H1 (cell line): ENCODE data around the gene USH1G.

Experiments
- ASH2L ChIP-seq: fragments of 200-600, 300-600 bp; sonication (generic); IDR thresholded peaks from one replicate; pipeline ENCODE4 v1.7.1; 2017; ENCODE audit warnings: low read length
- BRCA1 ChIP-seq: IDR thresholded peaks from 2 replicates; pipeline ENCODE4 v1.6.1; 2012; ENCODE audit warnings: low read depth, low read length, improper control_type of control experiment
- CHD2 ChIP-seq: IDR thresholded peaks from 2 replicates; pipeline ENCODE4 v1.6.1; 2012; ENCODE audit warnings: low read length, improper control_type of control experiment
- CREB1 ChIP-seq: IDR thresholded peaks from 2 replicates; pipeline ENCODE4 v1.6.1; 2012; ENCODE audit warnings: inconsistent platforms
- EP300 ChIP-seq, 2 experiments: IDR thresholded peaks; 1 replicate in 1 of 2; 2 replicates in 1 of 2; pipeline ENCODE4 v1.6.1; 2011 to 2012; ENCODE audit warnings: low read depth in 2 of 2, low read length in 2 of 2, mild to moderate bottlenecking in 2 of 2, borderline replicate concordance in 1 of 2, inconsistent platforms in 1 of 2, moderate library complexity in 1 of 2
- RAD21 ChIP-seq, 2 experiments: IDR thresholded peaks in 1 of 2; conservative IDR thresholded peaks in 1 of 2; 2 replicates each; pipeline ENCODE4 v1.6.1; 2011; ENCODE audit warnings: low read depth in 2 of 2, low read length in 2 of 2, improper control_type of control experiment in 1 of 2, inconsistent platforms in 1 of 2, mild to moderate bottlenecking in 1 of 2, moderate library complexity in 1 of 2
- TF ChIP-seq, protein P1 (sequence below), 3 experiments: IDR thresholded peaks; 1 replicate in 2 of 3; 2 replicates in 1 of 3; pipeline versions ENCODE4 v1.5.1 to v1.6.1; 2011; ENCODE audit warnings: low read length in 3 of 3, mild to moderate bottlenecking in 3 of 3, inconsistent platforms in 2 of 3, low read depth in 1 of 3, moderate library complexity in 1 of 3; ENCODE audit not compliant: insufficient read depth in 1 of 3; ENCODE audit errors: control extremely low read depth in 1 of 3

DNA sequence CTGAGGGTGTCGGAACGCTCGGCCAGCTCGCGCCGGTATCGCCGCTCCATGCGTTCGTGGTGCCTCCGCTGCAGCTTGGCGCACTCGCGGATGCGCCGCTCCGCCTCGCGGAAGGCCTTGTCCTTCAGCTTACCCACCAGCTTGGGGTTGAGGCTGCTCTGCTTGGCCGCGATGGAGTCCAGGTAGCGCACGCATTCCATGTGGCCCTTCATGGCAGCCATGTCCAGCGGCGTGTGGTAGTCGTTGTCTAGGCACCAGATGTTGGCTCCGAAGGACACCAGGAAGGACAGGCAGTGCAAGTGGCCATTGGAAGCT lies 2.8 kb downstream of the USH1G start:
- TF ChIP-seq RAD21 (IDR thresholded peaks at IDR 0.05 in 1 of 2, conservative IDR thresholded peaks at IDR 0.05 in 1 of 2; ENCODE audit: low read depth in 2 of 2, low read length in 2 of 2) (no peak), EP300 (IDR thresholded peaks at IDR 0.05; ENCODE audit: borderline replicate concordance in 1 of 2, low read depth in 2 of 2, low read length in 2 of 2) (no peak), CREB1 (no peak), ASH2L (no peak), BRCA1 (no peak), CHD2 (no peak)
- TF ChIP-seq, protein P1, sequence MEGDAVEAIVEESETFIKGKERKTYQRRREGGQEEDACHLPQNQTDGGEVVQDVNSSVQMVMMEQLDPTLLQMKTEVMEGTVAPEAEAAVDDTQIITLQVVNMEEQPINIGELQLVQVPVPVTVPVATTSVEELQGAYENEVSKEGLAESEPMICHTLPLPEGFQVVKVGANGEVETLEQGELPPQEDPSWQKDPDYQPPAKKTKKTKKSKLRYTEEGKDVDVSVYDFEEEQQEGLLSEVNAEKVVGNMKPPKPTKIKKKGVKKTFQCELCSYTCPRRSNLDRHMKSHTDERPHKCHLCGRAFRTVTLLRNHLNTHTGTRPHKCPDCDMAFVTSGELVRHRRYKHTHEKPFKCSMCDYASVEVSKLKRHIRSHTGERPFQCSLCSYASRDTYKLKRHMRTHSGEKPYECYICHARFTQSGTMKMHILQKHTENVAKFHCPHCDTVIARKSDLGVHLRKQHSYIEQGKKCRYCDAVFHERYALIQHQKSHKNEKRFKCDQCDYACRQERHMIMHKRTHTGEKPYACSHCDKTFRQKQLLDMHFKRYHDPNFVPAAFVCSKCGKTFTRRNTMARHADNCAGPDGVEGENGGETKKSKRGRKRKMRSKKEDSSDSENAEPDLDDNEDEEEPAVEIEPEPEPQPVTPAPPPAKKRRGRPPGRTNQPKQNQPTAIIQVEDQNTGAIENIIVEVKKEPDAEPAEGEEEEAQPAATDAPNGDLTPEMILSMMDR (IDR thresholded peaks at IDR 0.05; ENCODE audit: control extremely low read depth in 1 of 3, insufficient read depth in 1 of 3, low read depth in 1 of 3, low read length in 3 of 3) = no peak
